HEK293 (cell line): ENCODE measurements around the gene MAPKAPK5.
"Not testable (repeated sequence)": the region's sequence is repeated elsewhere in the genome, so short reads cannot be mapped to it uniquely, and the experiment has no call there.

Experiments
- CTCF ChIA-PET: fragments of 350-600 bp; formaldehyde crosslinking; extraction: SDS; loops from one replicate; lab custom pipeline; 2021; ENCODE audit warnings: antibody characterized with exemption; lab: Yijun Ruan, JAX
- POLR2A ChIA-PET: fragments of 300-600 bp; formaldehyde crosslinking; extraction: SDS; loops from one replicate; lab custom pipeline; 2020; ENCODE audit warnings: antibody characterized with exemption, inconsistent platforms; lab: Yijun Ruan, JAX
- H3K27ac ChIP-seq: fragments of 200-500 bp; sonication (Bioruptor generic); 2 replicates; pipeline ENCODE4 v1.5.1; 2014; ENCODE audit warnings: low read depth, low read length, control low read depth, inconsistent platforms; ENCODE audit errors: extremely low read depth
- H3K36me3 ChIP-seq, 2 experiments: fragments of 200-500 bp in 1 of 2; sonication (Bioruptor generic) in 1 of 2; 1 replicate in 1 of 2; 2 replicates in 1 of 2; pipeline ENCODE4 v1.5.1; 2014 to 2017; ENCODE audit warnings: inconsistent platforms in 2 of 2, low read length in 2 of 2; ENCODE audit not compliant: control insufficient read depth in 2 of 2, insufficient read depth in 1 of 2
- H3K4me1 ChIP-seq: fragments of 200-500 bp; sonication (Bioruptor generic); 2 replicates; pipeline ENCODE4 v1.5.1; 2014; ENCODE audit warnings: mild to moderate bottlenecking, low read length, inconsistent platforms; ENCODE audit not compliant: control insufficient read depth, insufficient read depth
- H3K4me3 ChIP-seq: 2 replicates; pipeline ENCODE4 v1.5.1; 2011; ENCODE audit warnings: low read depth, mild to moderate bottlenecking, control low read depth, low read length, moderate library complexity
- H3K9me3 ChIP-seq: fragments of 200-500 bp; sonication (Bioruptor generic); 2 replicates; pipeline ENCODE4 v1.5.1; 2014; ENCODE audit warnings: low read depth, low read length, inconsistent platforms; ENCODE audit not compliant: control insufficient read depth, insufficient read depth
- PRDM10 ChIP-seq: fragments of 450-650 bp; formaldehyde crosslinking; IDR thresholded peaks from 2 replicates; pipeline ENCODE4 v1.5.1; 2016; ENCODE audit warnings: missing biosample characterization, missing genetic modification characterization
- ZNF146 ChIP-seq: fragments of 450-650 bp; formaldehyde crosslinking; IDR thresholded peaks from 2 replicates; pipeline ENCODE4 v1.5.1; 2016; ENCODE audit warnings: missing biosample characterization, missing genetic modification characterization
- ZNF580 ChIP-seq: fragments of 450-650 bp; formaldehyde crosslinking; IDR thresholded peaks from 2 replicates; pipeline ENCODE4 v1.5.1; 2016; ENCODE audit warnings: missing biosample characterization, missing genetic modification characterization
- ZNF639 ChIP-seq: fragments of 450-650 bp; formaldehyde crosslinking; IDR thresholded peaks from 2 replicates; pipeline ENCODE4 v1.5.1; 2016; ENCODE audit warnings: missing biosample characterization, missing genetic modification characterization

MAPKAPK5 gene

GRCh38 chr12:111943929-111944328, 101.9 kb downstream of the MAPKAPK5 start (continued):
- TF ChIP-seq PRDM10 (tag by site-specific recombination): no peak
- TF ChIP-seq ZNF639: no peak
- TF ChIP-seq, all 188 proteins: peak for 0

GRCh38 chr12:111950961-111951676, 109.1 kb downstream of the MAPKAPK5 start:
- POLR2A ChIA-PET, H3K4me1 ChIP-seq, H3K9me3 ChIP-seq, H3K4me3 ChIP-seq, H3K27ac ChIP-seq, H3K36me3 ChIP-seq: not testable (repeated sequence)
- TF ChIP-seq ZNF146 (peak; percentile 83), ZNF580 (tag by site-specific recombination) (peak; percentile 31; the same call in 1 of the 2 replicates)
- CTCF ChIA-PET: interaction anchor here (0.7 kb wide), 1 partner anchor 24 kb away, joined by 3 read pairs; no protein-coding TSS in a partner anchor
